Measurements from ENCODE around the gene RGSL1. TPM values are rescaled to one million over a fixed set of nuclear protein-coding genes. Genes with fewer than 3 reads are reported as not detected.

The RGSL1 gene
- total and polyA plus RNA-seq, 2 of the 8 experiments (the other 6 are each of a cell fraction or from before 2014, with no cell fraction given) = not detected

DNA sequence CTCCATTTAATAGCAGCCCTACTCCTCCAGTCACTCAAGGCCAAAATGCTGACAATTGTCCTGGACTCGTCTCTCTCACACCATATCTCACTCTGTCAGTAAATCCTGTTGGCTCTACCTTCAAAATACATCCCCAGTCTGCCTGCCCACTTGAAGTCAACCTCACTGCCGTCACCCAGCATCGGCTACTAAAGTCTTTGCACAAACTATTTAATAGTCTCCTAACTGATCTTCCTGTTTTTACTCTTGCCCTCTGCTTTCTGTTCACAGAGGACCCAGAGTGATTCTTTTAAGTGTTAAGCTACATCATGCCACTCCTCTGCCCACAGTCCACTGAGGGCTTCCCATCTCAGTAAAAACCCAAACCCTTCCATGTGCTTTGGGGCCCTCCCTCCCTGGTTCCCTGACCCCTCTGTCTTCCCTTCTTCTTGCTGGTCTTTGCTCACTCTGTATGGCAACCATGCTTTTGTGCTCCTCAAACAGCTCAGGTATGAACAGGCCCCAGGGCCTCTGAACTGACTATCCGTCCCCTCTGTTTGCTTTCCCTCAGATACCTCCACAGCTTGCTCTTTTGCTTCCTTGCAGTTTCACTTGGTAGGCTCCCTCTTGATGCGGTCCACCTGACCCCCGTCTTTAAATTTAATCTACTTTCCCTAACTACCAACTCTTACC lies 120.1 kb downstream of the RGSL1 start:
- Histone ChIP-seq H3K9ac (replicated peaks in 1 of 4; ENCODE audit: extremely low read depth in 1 of 4, low read depth in 3 of 4, low read length in 3 of 4) (no peak overlapping the region), H3K23ac (ENCODE audit: insufficient read length) (no peak overlapping the region), H2BK5ac (ENCODE audit: low read depth, low read length) (no peak overlapping the region), H4K8ac (ENCODE audit: extremely low read depth, insufficient read depth, low read length) (no peak overlapping the region), H3K4me2 (ENCODE audit: insufficient read depth in 1 of 2, low read depth in 2 of 2, low read length in 2 of 2) (no peak overlapping the region), H4K91ac (replicated peaks; ENCODE audit: insufficient read length, low read length) (no peak overlapping the region), H3K56ac (replicated peaks; ENCODE audit: insufficient read length, low read depth, low read length) (no peak overlapping the region), H3K27me3 (replicated peaks in 1 of 4; ENCODE audit: control insufficient read depth in 3 of 4, extremely low read depth in 1 of 4, insufficient read depth in 3 of 4, low read length in 3 of 4) (no peaks in the 10 kb centered on the region), H2AFZ (ENCODE audit: low read length) (no peak overlapping the region), H2BK15ac (ENCODE audit: low read length) (no peak overlapping the region), H3K4ac (replicated peaks; ENCODE audit: insufficient read length, low read depth, low read length) (no peak overlapping the region), H2BK12ac (ENCODE audit: low read depth, low read length) (no peak overlapping the region), H3K36me3 (ENCODE audit: control insufficient read depth in 2 of 4, insufficient read depth in 4 of 4, low read length in 3 of 4) (no peaks in the 10 kb centered on the region), H2BK20ac (ENCODE audit: low read length) (no peak overlapping the region), H4K20me1 (replicated peaks in 1 of 2; ENCODE audit: control insufficient read depth in 1 of 2, insufficient read depth in 2 of 2, low read length in 2 of 2) (no peaks in the 10 kb centered on the region), H3K23me2 (ENCODE audit: low read depth, low read length) (no peaks in the 10 kb centered on the region), H4K5ac (ENCODE audit: insufficient read length, low read depth, low read length) (no peak overlapping the region), H3K27ac (ENCODE audit: low read depth, low read length) (no peak overlapping the region), H3K14ac (ENCODE audit: insufficient read length) (no peak overlapping the region), H3K9me3 (ENCODE audit: insufficient read depth in 2 of 2, low read depth in 1 of 2, low read length in 1 of 2) (no peaks in the 10 kb centered on the region; a peak in 1 of 4 replicates), H3K79me2 (ENCODE audit: control insufficient read depth in 1 of 2, insufficient read depth in 2 of 2, low read length in 2 of 2) (no peaks in the 10 kb centered on the region), H2BK120ac (replicated peaks; ENCODE audit: low read depth, low read length) (no peak overlapping the region), H3K18ac (ENCODE audit: extremely low read depth, low read length) (no peak overlapping the region), H2AK5ac (ENCODE audit: low read depth, low read length) (no peak overlapping the region), H3K4me3 (ENCODE audit: extremely low read depth in 1 of 4, insufficient read depth in 2 of 4, low read depth in 3 of 4, low read length in 4 of 4) (no peak overlapping the region), H3K4me1 (replicated peaks in 1 of 4; ENCODE audit: control insufficient read depth in 3 of 4, insufficient read depth in 4 of 4, low read length in 3 of 4) (no peaks in the 10 kb centered on the region), H3K79me1 (ENCODE audit: low read depth, low read length) (no peaks in the 10 kb centered on the region)
- 91% methylated on average over 6 of the region's 6 CpGs; no CpG with 5 or more reads in 1 of the 2 experiments for WGBS, 2 experiments (ENCODE audit: extremely low coverage in 1 of 2, insufficient coverage in 1 of 2, insufficient read length in 1 of 2, insufficient replicate concordance in 2 of 2, low coverage in 1 of 2, low lambda C conversion rate in 2 of 2, missing lambda C conversion rate in 1 of 2)
- ChIA-PET CTCF (ENCODE audit: partially characterized antibody) (interaction anchor here (1.7 kb wide), 1 partner anchor 86 kb away, joined by 4 read pairs; no protein-coding TSS in a partner anchor), POLR2A (ENCODE audit: partially characterized antibody) (no interaction called here)
- TF ChIP-seq RBBP5 (IDR thresholded peaks at IDR 0.05; ENCODE audit: borderline replicate concordance, low read depth, low read length) (no peak), MAFK (IDR thresholded peaks at IDR 0.05; ENCODE audit: low read depth, low read length) (no peak), TBP (IDR thresholded peaks at IDR 0.05; ENCODE audit: low read depth, low read length) (no peak), NANOG (IDR thresholded peaks at IDR 0.05; ENCODE audit: insufficient read depth, low read depth, low read length, poor library complexity, severe bottlenecking) (no peak), SP4 (IDR thresholded peaks at IDR 0.05; ENCODE audit: low read length) (no peak), SAP30 (IDR thresholded peaks at IDR 0.05; ENCODE audit: insufficient read depth, insufficient replicate concordance, low read length) (no peak), YY1 (IDR thresholded peaks at IDR 0.05; ENCODE audit: low read depth, low read length) (no peak)
- DNase-seq (ENCODE audit: low read depth in 1 of 2, low spot score in 2 of 2) (no peak), FAIRE-seq (no peak)

Measured in H1 (cell line).